RWPE2 (cell line): ENCODE measurements around the gene VAV3.
A peak's percentile ranks its signal among the peaks of the same experiment; 100 is the strongest.

Experiments
- ATAC-seq: fragments of 200-7000 bp; cut with Tn5 transposase; 3 replicates; pipeline ENCODE4 v1.9.1; 2021; ENCODE audit warnings: low read depth
- DNase-seq: peaks from one replicate; pipeline ENCODE4 v3.0.0-alpha.2; 2020; ENCODE audit warnings: low spot score
- H3K27ac ChIP-seq: fragments of 450-650 bp; 2 replicates; pipeline ENCODE4 v1.5.1; 2017; ENCODE audit warnings: mild to moderate bottlenecking; ENCODE audit not compliant: poor library complexity, severe bottlenecking
- H3K27me3 ChIP-seq: fragments of 250-450 bp; sonication (Bioruptor Pico); 2 replicates; pipeline ENCODE4 v1.5.1; 2021; ENCODE audit warnings: mild to moderate bottlenecking, moderate library complexity; ENCODE audit not compliant: insufficient read depth, poor library complexity, severe bottlenecking
- H3K36me3 ChIP-seq: fragments of 250-450 bp; sonication (Bioruptor Pico); 2 replicates; pipeline ENCODE4 v1.5.1; 2020; ENCODE audit warnings: low read depth, mild to moderate bottlenecking, moderate library complexity
- H3K4me1 ChIP-seq: fragments of 250-450 bp; sonication (Bioruptor Pico); 2 replicates; pipeline ENCODE4 v1.5.1; 2021; ENCODE audit warnings: mild to moderate bottlenecking, moderate library complexity; ENCODE audit not compliant: insufficient read depth, poor library complexity, severe bottlenecking
- H3K4me3 ChIP-seq: fragments of 250-450 bp; sonication (Bioruptor Pico); 2 replicates; pipeline ENCODE4 v1.5.1; 2021; ENCODE audit warnings: mild to moderate bottlenecking, moderate library complexity; ENCODE audit not compliant: severe bottlenecking
- H3K9me3 ChIP-seq: fragments of 250-450 bp; sonication (Bioruptor Pico); 2 replicates; pipeline ENCODE4 v1.5.1; 2021; ENCODE audit warnings: mild to moderate bottlenecking, moderate library complexity; ENCODE audit not compliant: severe bottlenecking
- CTCF ChIP-seq: fragments of 450-650 bp; IDR thresholded peaks from one replicate; pipeline ENCODE4 v1.5.1; 2017; ENCODE audit warnings: mild to moderate bottlenecking, moderate library complexity; ENCODE audit not compliant: poor library complexity, severe bottlenecking

The VAV3 gene

GRCh38 chr1:107529511-107530149, 435.4 kb downstream of the VAV3 start:
- DNase-seq = no peak
- peak; percentile 87 for TF ChIP-seq CTCF

DNA sequence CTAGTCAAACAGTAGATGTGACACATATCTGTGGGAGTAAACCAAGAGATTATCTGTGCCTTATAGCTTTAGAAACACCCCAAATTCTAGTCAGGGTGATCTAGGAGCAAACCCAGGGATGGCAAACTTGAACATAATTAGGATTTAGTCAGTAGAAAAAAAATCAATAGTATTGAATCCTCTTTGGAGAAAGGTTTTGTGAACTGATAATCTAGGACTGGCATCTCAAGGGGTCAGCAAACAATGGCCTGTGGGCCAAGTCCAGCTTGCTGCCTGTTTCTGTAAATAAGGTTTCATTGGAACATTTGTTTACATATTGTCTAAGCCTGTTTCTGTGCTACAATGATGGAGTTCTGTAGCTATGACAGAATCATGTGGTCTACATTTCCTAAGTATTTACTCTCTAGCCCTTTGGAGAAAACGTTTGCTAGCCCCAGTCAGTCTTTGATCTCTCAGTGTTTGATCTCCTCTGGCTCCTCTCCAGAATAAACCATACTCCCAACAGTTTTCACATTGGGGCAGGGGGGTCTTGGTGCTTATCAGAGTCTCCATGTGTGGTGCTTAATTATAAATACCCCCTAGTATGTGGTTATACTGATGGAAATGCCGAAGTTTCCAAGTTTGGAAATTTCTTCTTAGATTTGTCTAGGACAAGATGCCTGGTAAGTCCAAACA, 438.3 kb downstream of the VAV3 start:
- H3K9me3 ChIP-seq = no peaks in the 10 kb centered on the region
- no peak for TF ChIP-seq CTCF
- no peak overlapping the region for H3K4me3 ChIP-seq
- no peak overlapping the region for H3K27ac ChIP-seq
- ATAC-seq (no peak), DNase-seq (no peak)
- H3K36me3 ChIP-seq = no peaks in the 10 kb centered on the region
- H3K27me3 ChIP-seq = no peaks in the 10 kb centered on the region
- H3K4me1 ChIP-seq = peaks cover 25% of the 10 kb centered on the region

More at GRCh38 chr1:107529511-107530149, 435.4 kb downstream of the VAV3 start:
- peak overlapping the region; percentile 82 for H3K27ac ChIP-seq
- peak; percentile 65 for ATAC-seq
- H3K4me1 ChIP-seq = peaks cover 40% of the 10 kb centered on the region
- no peaks in the 10 kb centered on the region for H3K27me3 ChIP-seq
- H3K9me3 ChIP-seq = no peaks in the 10 kb centered on the region
- H3K4me3 ChIP-seq = no peak overlapping the region
- H3K36me3 ChIP-seq = no peaks in the 10 kb centered on the region

- ATAC-seq = no peak
- H3K9me3 ChIP-seq = no peaks in the 10 kb centered on the region
- no peak for TF ChIP-seq CTCF
- H3K36me3 ChIP-seq = no peaks in the 10 kb centered on the region
- H3K4me3 ChIP-seq = no peak overlapping the region
- H3K4me1 ChIP-seq = peaks cover 18% of the 10 kb centered on the region
- H3K27me3 ChIP-seq = no peaks in the 10 kb centered on the region
- H3K27ac ChIP-seq = no peak overlapping the region
- DNase-seq = no peak
These were observed 439.0 kb downstream of the VAV3 start for GRCh38 chr1:107525961-107526360.

DNA sequence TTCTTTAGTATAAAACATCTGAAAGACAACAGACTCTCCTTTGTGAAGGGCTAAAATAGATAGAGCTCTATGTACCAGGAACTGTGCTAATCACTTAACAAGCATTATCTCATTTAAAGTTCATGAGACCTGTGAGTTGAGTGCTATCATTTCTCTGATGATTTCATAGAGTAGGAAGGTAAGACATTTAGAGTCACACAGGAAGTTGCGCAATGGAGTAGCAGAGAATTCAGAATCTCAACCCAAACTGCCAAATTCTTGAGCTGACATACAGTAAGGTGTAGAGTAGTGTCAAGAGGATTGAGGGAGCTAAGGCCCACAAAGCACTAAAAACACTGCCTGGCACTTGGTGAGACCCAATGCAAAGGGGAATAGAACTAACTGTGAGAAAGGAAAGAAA, 439.8 kb downstream of the VAV3 start:
- TF ChIP-seq CTCF = no peak
- H3K27ac ChIP-seq = peak overlapping the region; percentile 31
- H3K36me3 ChIP-seq = no peaks in the 10 kb centered on the region
- no peaks in the 10 kb centered on the region for H3K9me3 ChIP-seq
- DNase-seq = no peak
- H3K27me3 ChIP-seq = no peaks in the 10 kb centered on the region
- peak; percentile 50 for ATAC-seq
- peaks cover 10% of the 10 kb centered on the region for H3K4me1 ChIP-seq
- no peak overlapping the region for H3K4me3 ChIP-seq

DNA sequence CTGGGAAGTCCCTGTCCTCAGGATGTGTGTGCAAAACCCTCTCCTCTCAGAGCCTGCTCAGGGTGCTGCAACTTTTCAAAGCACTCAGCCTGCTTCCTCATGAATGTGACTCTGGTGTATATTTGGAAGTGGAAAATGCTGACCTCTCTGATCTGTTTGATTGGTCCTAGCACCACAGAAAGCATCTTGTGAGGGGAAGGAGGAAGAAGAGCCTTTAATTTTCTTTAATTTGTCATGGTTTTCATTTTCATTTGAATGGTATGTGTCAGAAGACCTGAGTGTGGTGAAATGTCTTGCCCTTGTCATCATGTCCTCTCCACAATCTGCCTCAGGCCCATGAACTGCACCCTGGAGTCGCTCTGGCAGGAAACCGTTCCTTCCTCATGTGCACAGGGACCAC, 440.7 kb downstream of the VAV3 start:
- Histone ChIP-seq H3K4me1 (peaks cover 5% of the 10 kb centered on the region), H3K36me3 (no peaks in the 10 kb centered on the region), H3K27ac (peak overlapping the region; percentile 31), H3K9me3 (no peaks in the 10 kb centered on the region), H3K27me3 (no peaks in the 10 kb centered on the region), H3K4me3 (no peak overlapping the region)
- no peak for ATAC-seq
- DNase-seq = no peak
- TF ChIP-seq CTCF = no peak
